PC-3 (cell line): Measurements from ENCODE around the gene MYEOV. TPM values are rescaled to one million over a fixed set of nuclear protein-coding genes. Genes with fewer than 3 reads are reported as not detected.

Source experiments
- ATAC-seq: fragments of 200-7000 bp; cut with Tn5 transposase; 2 replicates; pipeline ENCODE4 v1.9.1; 2020; ENCODE audit warnings: mild to moderate bottlenecking, moderate library complexity
- BruUV-seq: library from RNA; stranded (reverse); fragments of 400-500 nt; replicated peaks from 2 replicates; lab custom pipeline; 2021; lab: Mats Ljungman, UMichigan
- CTCF ChIA-PET: fragments of 300-600 bp; sonication (Branson Sonifier 250); formaldehyde crosslinking; loops from one replicate; lab custom pipeline; 2022; ENCODE audit warnings: antibody characterized with exemption; lab: Charles Lee
- POLR2A ChIA-PET: fragments of 300-600 bp; sonication (Branson Sonifier 250); formaldehyde crosslinking; loops from one replicate; lab custom pipeline; 2022; ENCODE audit warnings: antibody characterized with exemption; ENCODE audit not compliant: unreplicated experiment; lab: Charles Lee
- DNase-seq: peaks from one replicate; pipeline ENCODE4 v3.0.0-alpha.2; 2015
- H2AFZ ChIP-seq: fragments of 300-600 bp; sonication (generic); 2 replicates; pipeline ENCODE4 v1.6.0; 2016; ENCODE audit warnings: antibody characterized with exemption, low read length
- H3F3A ChIP-seq: fragments of 300-600 bp; sonication (generic); one replicate; pipeline ENCODE4 v1.6.0; 2017; ENCODE audit warnings: antibody characterized with exemption, low read length, control low read depth, mild to moderate bottlenecking; ENCODE audit not compliant: unreplicated experiment
- H3K27ac ChIP-seq: fragments of 300-600 bp; sonication (generic); 2 replicates; pipeline ENCODE4 v1.5.1; 2016; ENCODE audit warnings: mild to moderate bottlenecking, low read length
- H3K27me3 ChIP-seq: fragments of 300-600 bp; sonication (generic); 2 replicates; pipeline ENCODE4 v1.6.1; 2016; ENCODE audit warnings: low read length, mixed read lengths
- H3K36me3 ChIP-seq: fragments of 300-600 bp; sonication (generic); 2 replicates; pipeline ENCODE4 v1.6.1; 2016; ENCODE audit warnings: low read depth, mixed run types, low read length, mixed read lengths
- H3K4me1 ChIP-seq: fragments of 300-600 bp; sonication (generic); 2 replicates; pipeline ENCODE4 v1.5.1; 2016; ENCODE audit warnings: low read length; ENCODE audit not compliant: insufficient read depth
- H3K4me2 ChIP-seq: fragments of 300-600 bp; sonication (generic); 2 replicates; pipeline ENCODE4 v1.6.0; 2016; ENCODE audit warnings: low read length
- H3K4me3 ChIP-seq: fragments of 300-600 bp; sonication (generic); 2 replicates; pipeline ENCODE4 v1.5.1; 2016; ENCODE audit warnings: mild to moderate bottlenecking, low read length, mixed read lengths
- H3K79me2 ChIP-seq: fragments of 300-600 bp; sonication (generic); 2 replicates; pipeline ENCODE4 v1.6.1; 2017; ENCODE audit warnings: low read length, mixed read lengths
- H3K9ac ChIP-seq: fragments of 300-600 bp; sonication (generic); 2 replicates; pipeline ENCODE4 v1.6.0; 2016; ENCODE audit warnings: mild to moderate bottlenecking, low read length
- H3K9me2 ChIP-seq: fragments of 300-600 bp; sonication (generic); replicated peaks from 2 replicates; pipeline ENCODE4 v1.6.1; 2016; ENCODE audit warnings: mixed run types, low read length, mixed read lengths
- H3K9me3 ChIP-seq: fragments of 300-600 bp; sonication (generic); 2 replicates; pipeline ENCODE4 v1.6.1; 2016; ENCODE audit warnings: low read length, mixed read lengths
- H4K20me1 ChIP-seq: fragments of 300-600 bp; sonication (generic); 2 replicates; pipeline ENCODE4 v1.6.1; 2016; ENCODE audit warnings: low read length, mixed read lengths
- CTCF ChIP-seq: fragments of 300-600 bp; sonication (generic); conservative IDR thresholded peaks from 2 replicates; pipeline ENCODE4 v1.5.1; 2017; ENCODE audit warnings: antibody characterized with exemption, low read depth, mild to moderate bottlenecking, low read length
- EZH2 ChIP-seq: fragments of 300-600 bp; sonication (generic); IDR thresholded peaks from one replicate; pipeline ENCODE4 v1.6.1; 2017; ENCODE audit warnings: antibody characterized with exemption, mild to moderate bottlenecking, low read length; ENCODE audit not compliant: unreplicated experiment
- EZH2phosphoT487 ChIP-seq: fragments of 300-600 bp; sonication (generic); IDR thresholded peaks from 2 replicates; pipeline ENCODE4 v1.6.1; 2018; ENCODE audit warnings: mild to moderate bottlenecking, antibody characterized with exemption, low read length, borderline replicate concordance
- intact Hi-C: fragments of 100-400 bp; cut with micrococcal nuclease; formaldehyde crosslinking; loops from 2 replicates; pipeline ENCODE4 v1.9.0; 2023
- total RNA-seq: library from RNA; depleted of rRNA; stranded (reverse); fragments of >200 nt; gene quantifications from 2 replicates; pipeline ENCODE4 v1.2.3, GENCODE V29; 2014

Gene MYEOV
- total RNA-seq, 1 experiment from 2014 or later, result 59.0 TPM

GRCh38 chr11:69309631-69310280 lies 15.8 kb downstream of the MYEOV start:
- H3K4me3 ChIP-seq, result no peak overlapping the region
- no peaks in the 10 kb centered on the region for H3K9me2 ChIP-seq
- H3K9me3 ChIP-seq, result no peaks in the 10 kb centered on the region
- no peak overlapping the region for H3K9ac ChIP-seq
- no peaks in the 10 kb centered on the region for H3K27me3 ChIP-seq
- ATAC-seq (no peak), DNase-seq (no peak)
- CTCF ChIA-PET, result no interaction called here
- no TSS peak for BruUV-seq
- peaks cover 78% of the 10 kb centered on the region for H3K79me2 ChIP-seq
- no peak overlapping the region for H2AFZ ChIP-seq
- no peak overlapping the region for H3K4me2 ChIP-seq
- no peak overlapping the region for H3K27ac ChIP-seq
- POLR2A ChIA-PET, result no interaction called here
- no peaks in the 10 kb centered on the region for H4K20me1 ChIP-seq
- no peaks in the 10 kb centered on the region for H3F3A ChIP-seq
- H3K36me3 ChIP-seq, result peaks cover 8% of the 10 kb centered on the region
- intact Hi-C loops, result no loop called here
- H3K4me1 ChIP-seq, result no peaks in the 10 kb centered on the region
- TF ChIP-seq CTCF, result no peak
- no peak for TF ChIP-seq EZH2
- TF ChIP-seq EZH2phosphoT487, result no peak

- CTCF ChIA-PET, result no interaction called here
- Histone ChIP-seq H4K20me1 (no peaks in the 10 kb centered on the region), H3K79me2 (peaks cover 79% of the 10 kb centered on the region)
Measured at GRCh38 chr11:69310351-69310750, 16.4 kb downstream of the MYEOV start.

More at GRCh38 chr11:69310351-69310750, 16.4 kb downstream of the MYEOV start:
- Histone ChIP-seq H3K27me3 (no peaks in the 10 kb centered on the region), H3K4me3 (no peak overlapping the region), H2AFZ (no peak overlapping the region), H3K27ac (no peak overlapping the region), H3K4me1 (no peaks in the 10 kb centered on the region), H3K9me2 (no peaks in the 10 kb centered on the region), H3K9me3 (no peaks in the 10 kb centered on the region), H3F3A (no peaks in the 10 kb centered on the region), H3K36me3 (peaks cover 8% of the 10 kb centered on the region; the same call in 1 of the 2 replicates), H3K4me2 (no peak overlapping the region), H3K9ac (no peak overlapping the region)
- no TSS peak for BruUV-seq
- POLR2A ChIA-PET, result no interaction called here
- TF ChIP-seq CTCF (no peak), EZH2phosphoT487 (no peak), EZH2 (no peak)
- intact Hi-C loops, result no loop called here
- DNase-seq (no peak), ATAC-seq (no peak)
